Measurements from ENCODE around the gene GAGE12J.

DNA sequence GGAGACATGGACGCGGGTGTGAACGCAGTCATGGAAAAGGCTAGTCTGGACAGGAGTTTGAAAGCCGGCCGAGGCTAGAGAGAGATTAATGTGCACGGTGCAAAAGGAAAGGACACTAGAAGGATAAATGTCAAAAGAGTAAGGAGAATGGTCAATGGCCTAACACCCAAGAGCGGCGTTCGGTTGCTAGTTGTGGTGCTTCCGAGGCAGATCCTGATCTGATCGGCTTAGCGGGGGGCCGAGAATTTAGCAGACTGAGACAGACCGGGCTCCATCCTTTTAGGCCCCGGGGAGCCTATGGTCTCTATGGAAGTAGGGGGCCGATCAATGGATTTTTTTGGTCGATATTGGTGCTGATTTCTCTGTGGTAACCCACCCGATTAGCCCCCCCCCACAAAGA, 11.5 kb upstream of the GAGE12J start:
- TF ChIP-seq, protein P1, sequence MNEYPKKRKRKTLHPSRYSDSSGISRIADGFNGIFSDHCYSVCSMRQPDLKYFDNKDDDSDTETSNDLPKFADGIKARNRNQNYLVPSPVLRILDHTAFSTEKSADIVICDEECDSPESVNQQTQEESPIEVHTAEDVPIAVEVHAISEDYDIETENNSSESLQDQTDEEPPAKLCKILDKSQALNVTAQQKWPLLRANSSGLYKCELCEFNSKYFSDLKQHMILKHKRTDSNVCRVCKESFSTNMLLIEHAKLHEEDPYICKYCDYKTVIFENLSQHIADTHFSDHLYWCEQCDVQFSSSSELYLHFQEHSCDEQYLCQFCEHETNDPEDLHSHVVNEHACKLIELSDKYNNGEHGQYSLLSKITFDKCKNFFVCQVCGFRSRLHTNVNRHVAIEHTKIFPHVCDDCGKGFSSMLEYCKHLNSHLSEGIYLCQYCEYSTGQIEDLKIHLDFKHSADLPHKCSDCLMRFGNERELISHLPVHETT (tag by site-specific recombination; IDR thresholded peaks at IDR 0.05): no peak
- TF ChIP-seq, protein P2, sequence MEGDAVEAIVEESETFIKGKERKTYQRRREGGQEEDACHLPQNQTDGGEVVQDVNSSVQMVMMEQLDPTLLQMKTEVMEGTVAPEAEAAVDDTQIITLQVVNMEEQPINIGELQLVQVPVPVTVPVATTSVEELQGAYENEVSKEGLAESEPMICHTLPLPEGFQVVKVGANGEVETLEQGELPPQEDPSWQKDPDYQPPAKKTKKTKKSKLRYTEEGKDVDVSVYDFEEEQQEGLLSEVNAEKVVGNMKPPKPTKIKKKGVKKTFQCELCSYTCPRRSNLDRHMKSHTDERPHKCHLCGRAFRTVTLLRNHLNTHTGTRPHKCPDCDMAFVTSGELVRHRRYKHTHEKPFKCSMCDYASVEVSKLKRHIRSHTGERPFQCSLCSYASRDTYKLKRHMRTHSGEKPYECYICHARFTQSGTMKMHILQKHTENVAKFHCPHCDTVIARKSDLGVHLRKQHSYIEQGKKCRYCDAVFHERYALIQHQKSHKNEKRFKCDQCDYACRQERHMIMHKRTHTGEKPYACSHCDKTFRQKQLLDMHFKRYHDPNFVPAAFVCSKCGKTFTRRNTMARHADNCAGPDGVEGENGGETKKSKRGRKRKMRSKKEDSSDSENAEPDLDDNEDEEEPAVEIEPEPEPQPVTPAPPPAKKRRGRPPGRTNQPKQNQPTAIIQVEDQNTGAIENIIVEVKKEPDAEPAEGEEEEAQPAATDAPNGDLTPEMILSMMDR (tag by site-specific recombination; IDR thresholded peaks at IDR 0.05): no peak
- no peak for TF ChIP-seq ZNF138 (tag by site-specific recombination; IDR thresholded peaks at IDR 0.05; ENCODE audit: borderline replicate concordance)
- TF ChIP-seq KLF16 (tag by site-specific recombination; IDR thresholded peaks at IDR 0.05): no peak

Measured in HEK293 (cell line).